ENCODE data around the gene ST7L. TPM values are rescaled to one million over a fixed set of nuclear protein-coding genes. Genes with fewer than 3 reads are reported as not detected.
A peak's percentile ranks its signal among the peaks of the same experiment; 100 is the strongest.
"Not testable (repeated sequence)": the region's sequence is repeated elsewhere in the genome, so short reads cannot be mapped to it uniquely, and the experiment has no call there.

ST7L gene
- total RNA-seq, 1 donor, result 18.5 TPM

DNA sequence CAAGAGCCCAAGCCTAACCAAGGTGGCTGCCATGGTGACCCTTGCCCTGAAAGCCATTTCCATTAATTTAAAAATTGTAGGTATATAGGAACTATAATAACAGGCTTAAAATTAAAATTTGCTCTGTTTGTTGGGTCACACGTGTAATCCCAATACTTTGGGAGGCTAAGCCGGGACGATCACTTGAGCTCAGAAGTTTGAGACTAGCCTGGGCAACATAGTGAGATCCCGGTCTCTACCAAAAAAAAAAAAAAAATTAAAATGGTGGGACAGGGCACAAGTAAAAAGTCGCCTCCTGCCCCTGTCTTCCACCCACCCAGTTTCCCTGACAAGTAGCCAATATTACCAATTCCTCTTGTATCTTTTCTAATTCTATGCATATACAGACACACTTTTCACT lies 7.3 kb upstream of the ST7L start:
- no peak overlapping the region for H3K4me2 ChIP-seq (ENCODE audit: insufficient read depth, low read length)
- peaks cover 56% of the 10 kb centered on the region for H4K20me1 ChIP-seq (ENCODE audit: insufficient read depth, low read length)
- peaks cover 13% of the 10 kb centered on the region for H3K36me3 ChIP-seq (ENCODE audit: insufficient read depth, low read length)

GRCh38 chr1:112625696-112626095 lies 6.8 kb upstream of the ST7L start:
- H3K27me3 ChIP-seq (ENCODE audit: insufficient read depth, low read length), result no peaks in the 10 kb centered on the region
- H3K9me3 ChIP-seq (ENCODE audit: low read depth, low read length), result no peaks in the 10 kb centered on the region
- no peak overlapping the region for H3K4me3 ChIP-seq (ENCODE audit: insufficient read depth, low read length)
- H3K79me2 ChIP-seq (ENCODE audit: insufficient read depth, low read length), result peaks cover 98% of the 10 kb centered on the region
- DNase-seq (ENCODE audit: insufficient read length, low spot score, missing footprints), result no peak
- H3K4me1 ChIP-seq (ENCODE audit: insufficient read depth, low read length), result peaks cover 31% of the 10 kb centered on the region
- H4K20me1 ChIP-seq (ENCODE audit: insufficient read depth, low read length), result peaks cover 59% of the 10 kb centered on the region
- H3K4me2 ChIP-seq (ENCODE audit: insufficient read depth, low read length), result no peak overlapping the region
- H2AFZ ChIP-seq (ENCODE audit: low read length), result no peak overlapping the region
- no peak overlapping the region for H3K27ac ChIP-seq (ENCODE audit: low read depth, low read length)
- TF ChIP-seq CTCF (IDR thresholded peaks at IDR 0.05; ENCODE audit: extremely low read depth, low read depth, low read length), result no peak
- H3K36me3 ChIP-seq (ENCODE audit: insufficient read depth, low read length), result peaks cover 12% of the 10 kb centered on the region

More for the DNA sequence above, 7.3 kb upstream of the ST7L start:
- DNase-seq (ENCODE audit: insufficient read length, low spot score, missing footprints), result no peak
- TF ChIP-seq CTCF (IDR thresholded peaks at IDR 0.05; ENCODE audit: extremely low read depth, low read depth, low read length), result no peak
- H3K4me1 ChIP-seq (ENCODE audit: insufficient read depth, low read length), result peaks cover 26% of the 10 kb centered on the region
- peaks cover 98% of the 10 kb centered on the region for H3K79me2 ChIP-seq (ENCODE audit: insufficient read depth, low read length)
- no peak overlapping the region for H3K4me3 ChIP-seq (ENCODE audit: insufficient read depth, low read length)
- H3K27ac ChIP-seq (ENCODE audit: low read depth, low read length), result no peak overlapping the region
- H3K27me3 ChIP-seq (ENCODE audit: insufficient read depth, low read length), result no peaks in the 10 kb centered on the region
- no peak overlapping the region for H2AFZ ChIP-seq (ENCODE audit: low read length)
- H3K9me3 ChIP-seq (ENCODE audit: low read depth, low read length), result no peaks in the 10 kb centered on the region

- peaks cover 34% of the 10 kb centered on the region for H3K4me1 ChIP-seq (ENCODE audit: insufficient read depth, low read length)
- H3K9me3 ChIP-seq (ENCODE audit: low read depth, low read length); H3K27me3 ChIP-seq (ENCODE audit: insufficient read depth, low read length); H2AFZ ChIP-seq (ENCODE audit: low read length); H3K4me3 ChIP-seq (ENCODE audit: insufficient read depth, low read length); H3K36me3 ChIP-seq (ENCODE audit: insufficient read depth, low read length); DNase-seq (ENCODE audit: insufficient read length, low spot score, missing footprints); H3K27ac ChIP-seq (ENCODE audit: low read depth, low read length); H3K4me2 ChIP-seq (ENCODE audit: insufficient read depth, low read length): not testable (repeated sequence)
- H4K20me1 ChIP-seq (ENCODE audit: insufficient read depth, low read length), result peaks cover 57% of the 10 kb centered on the region
- H3K79me2 ChIP-seq (ENCODE audit: insufficient read depth, low read length), result peaks cover 98% of the 10 kb centered on the region
Measured at GRCh38 chr1:112624493-112624892, 5.6 kb upstream of the ST7L start.

DNA sequence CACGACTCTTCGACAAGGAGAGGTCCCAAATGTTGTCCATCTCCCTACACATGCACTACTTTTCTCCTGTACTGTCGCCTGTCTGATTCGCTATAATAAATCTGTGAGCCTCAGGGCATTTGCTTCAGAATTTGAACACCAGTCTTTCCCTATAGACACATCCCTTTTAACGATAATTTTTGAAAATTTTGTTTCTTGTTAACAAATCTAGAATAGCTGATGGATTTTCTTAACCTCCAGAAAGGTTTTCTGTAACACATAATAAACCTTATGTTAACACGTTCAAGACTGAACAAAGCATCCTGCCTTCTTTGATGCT lies 1.4 kb upstream of the ST7L start:
- Histone ChIP-seq H2AFZ (ENCODE audit: low read length) (no peak overlapping the region), H3K27ac (ENCODE audit: low read depth, low read length) (peak overlapping the region; percentile 98), H3K79me2 (ENCODE audit: insufficient read depth, low read length) (peaks cover 96% of the 10 kb centered on the region), H4K20me1 (ENCODE audit: insufficient read depth, low read length) (peaks cover 19% of the 10 kb centered on the region), H3K9me3 (ENCODE audit: low read depth, low read length) (no peaks in the 10 kb centered on the region), H3K4me2 (ENCODE audit: insufficient read depth, low read length) (peak overlapping the region; percentile 94), H3K36me3 (ENCODE audit: insufficient read depth, low read length) (peaks cover 3% of the 10 kb centered on the region), H3K4me3 (ENCODE audit: insufficient read depth, low read length) (peak overlapping the region; percentile 100), H3K27me3 (ENCODE audit: insufficient read depth, low read length) (no peaks in the 10 kb centered on the region), H3K4me1 (ENCODE audit: insufficient read depth, low read length) (peaks cover 34% of the 10 kb centered on the region)
- no peak for TF ChIP-seq CTCF (IDR thresholded peaks at IDR 0.05; ENCODE audit: extremely low read depth, low read depth, low read length)
- DNase-seq (ENCODE audit: insufficient read length, low spot score, missing footprints), result no peak

All from osteoblast (primary cell).